ENCODE measurements around the gene BPIFB1. TPM values are rescaled to one million over a fixed set of nuclear protein-coding genes. Genes with fewer than 3 reads are reported as not detected.

BPIFB1 gene
- total RNA-seq, 2 donors from 2014 or later, result 0.24 to 0.26 TPM

DNA sequence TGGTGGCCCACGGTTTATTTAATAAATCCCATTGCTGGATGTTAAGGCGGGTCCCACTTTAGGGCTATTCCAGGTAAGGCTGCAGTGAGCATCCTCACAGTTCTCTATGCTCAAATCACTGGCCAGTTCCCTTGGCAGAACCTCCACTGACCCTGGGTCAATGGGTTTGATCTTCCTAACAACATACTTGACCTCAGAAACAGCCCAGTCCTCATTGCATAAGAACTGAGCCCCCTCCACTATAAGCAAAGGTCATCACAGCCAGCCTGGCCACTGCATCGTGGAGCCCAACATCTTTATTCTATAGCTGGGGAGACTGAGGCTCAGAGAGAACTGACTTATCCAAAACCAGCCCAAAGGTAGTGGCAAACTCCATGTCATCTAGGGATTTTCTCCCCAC, 4.3 kb upstream of the BPIFB1 start:
- DNase-seq, result peak; percentile 16
- no peak overlapping the region for H3K4me3 Mint-ChIP-seq
- H3K27ac ChIP-seq (ENCODE audit: low read depth, low read length), result no peak overlapping the region
- H3K4me1 Mint-ChIP-seq, result peaks cover 17% of the 10 kb centered on the region
- H3K4me3 ChIP-seq (ENCODE audit: low read length), result no peak overlapping the region
- no peak for TF ChIP-seq CTCF (conservative IDR thresholded peaks at IDR 0.05)
- H3K27ac Mint-ChIP-seq, result no peak overlapping the region
- no peaks in the 10 kb centered on the region for H3K9me3 ChIP-seq (ENCODE audit: control insufficient read depth, low read length)
- H3K36me3 ChIP-seq (ENCODE audit: control insufficient read depth, insufficient read depth, low read length), result no peaks in the 10 kb centered on the region
- H3K9me3 Mint-ChIP-seq, result no peaks in the 10 kb centered on the region
- no peaks in the 10 kb centered on the region for H3K27me3 ChIP-seq (ENCODE audit: control insufficient read depth, insufficient read depth, low read length, poor library complexity, severe bottlenecking)
- H3K27me3 Mint-ChIP-seq (ENCODE audit: insufficient read depth), result peaks cover 2% of the 10 kb centered on the region
- WGBS, 2 experiments (ENCODE audit: insufficient coverage in 1 of 2, insufficient read length in 1 of 2), result 89 to 100% methylated on average over 3 of the region's 3 CpGs
- no peaks in the 10 kb centered on the region for H3K36me3 Mint-ChIP-seq (ENCODE audit: low read depth)
- no peaks in the 10 kb centered on the region for H3K4me1 ChIP-seq (ENCODE audit: control insufficient read depth, insufficient read depth, low read length)
- no peak overlapping the region for H3K9ac ChIP-seq (ENCODE audit: extremely low read depth, low read length, poor library complexity, severe bottlenecking)

DNA sequence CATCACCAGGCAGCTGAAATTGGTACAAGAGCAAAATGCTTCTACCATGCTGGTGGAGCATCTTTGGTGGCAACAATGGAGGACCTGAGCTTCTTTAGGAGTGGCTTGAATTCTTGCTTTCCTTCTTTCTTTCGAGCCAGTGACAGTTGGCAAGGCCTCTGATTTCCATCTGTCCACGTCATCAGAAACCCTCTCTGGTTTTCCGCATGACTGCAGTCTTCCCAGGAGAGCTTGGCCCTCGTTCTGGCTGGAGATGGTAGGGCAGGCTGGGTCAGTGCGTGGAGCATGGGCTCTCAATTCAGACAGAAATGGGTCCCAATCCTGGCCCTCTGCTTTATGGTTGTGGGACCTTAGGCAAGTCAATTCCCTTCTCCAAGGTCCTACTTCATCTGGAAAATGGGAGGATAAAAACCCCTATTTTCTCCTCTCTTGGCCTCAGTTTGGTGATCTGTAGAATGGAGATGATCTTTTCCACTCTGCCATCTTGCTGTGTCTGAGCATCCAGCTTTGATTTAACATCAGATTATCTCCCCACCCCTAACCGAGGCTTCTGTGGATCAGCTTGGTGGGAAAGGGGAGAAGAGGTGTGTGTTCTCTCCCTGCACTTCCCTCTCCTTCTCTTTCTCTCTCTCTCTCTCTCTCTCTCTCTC, 3.6 kb upstream of the BPIFB1 start:
- no peaks in the 10 kb centered on the region for H3K27me3 ChIP-seq (ENCODE audit: control insufficient read depth, insufficient read depth, low read length, poor library complexity, severe bottlenecking)
- no peaks in the 10 kb centered on the region for H3K9me3 ChIP-seq (ENCODE audit: control insufficient read depth, low read length)
- TF ChIP-seq CTCF (conservative IDR thresholded peaks at IDR 0.05), result no peak
- no peaks in the 10 kb centered on the region for H3K4me1 ChIP-seq (ENCODE audit: control insufficient read depth, insufficient read depth, low read length)
- DNase-seq, result peak; percentile 30
- Mint-ChIP-seq H3K9me3 (no peaks in the 10 kb centered on the region), H3K4me1 (peaks cover 17% of the 10 kb centered on the region), H3K36me3 (ENCODE audit: low read depth) (no peaks in the 10 kb centered on the region), H3K27me3 (ENCODE audit: insufficient read depth) (peaks cover 2% of the 10 kb centered on the region), H3K4me3 (no peak overlapping the region), H3K27ac (no peak overlapping the region)
- 91 to 93% methylated on average over 4 to 5 of the region's 6 CpGs for WGBS, 2 experiments (ENCODE audit: insufficient coverage in 1 of 2, insufficient read length in 1 of 2)
- H3K4me3 ChIP-seq (ENCODE audit: low read length), result no peak overlapping the region
- H3K36me3 ChIP-seq (ENCODE audit: control insufficient read depth, insufficient read depth, low read length), result no peaks in the 10 kb centered on the region
- H3K9ac ChIP-seq (ENCODE audit: extremely low read depth, low read length, poor library complexity, severe bottlenecking), result no peak overlapping the region
- no peak overlapping the region for H3K27ac ChIP-seq (ENCODE audit: low read depth, low read length)

GRCh38 chr20:33280000-33280680, 2.9 kb upstream of the BPIFB1 start:
- TF ChIP-seq CTCF (conservative IDR thresholded peaks at IDR 0.05), result no peak
- peak overlapping the region; percentile 36 for H3K27ac Mint-ChIP-seq
- no peak overlapping the region for H3K4me3 Mint-ChIP-seq
- peak; percentile 39 for DNase-seq
- no peak overlapping the region for H3K4me3 ChIP-seq (ENCODE audit: low read length)
- no peaks in the 10 kb centered on the region for H3K9me3 Mint-ChIP-seq
- H3K9ac ChIP-seq (ENCODE audit: extremely low read depth, low read length, poor library complexity, severe bottlenecking), result no peak overlapping the region
- peaks cover 21% of the 10 kb centered on the region for H3K4me1 Mint-ChIP-seq
- no peaks in the 10 kb centered on the region for H3K27me3 ChIP-seq (ENCODE audit: control insufficient read depth, insufficient read depth, low read length, poor library complexity, severe bottlenecking)
- no peak overlapping the region for H3K27ac ChIP-seq (ENCODE audit: low read depth, low read length)
- H3K36me3 Mint-ChIP-seq (ENCODE audit: low read depth), result no peaks in the 10 kb centered on the region
- no peaks in the 10 kb centered on the region for H3K36me3 ChIP-seq (ENCODE audit: control insufficient read depth, insufficient read depth, low read length)
- peaks cover 4% of the 10 kb centered on the region for H3K27me3 Mint-ChIP-seq (ENCODE audit: insufficient read depth)
- H3K4me1 ChIP-seq (ENCODE audit: control insufficient read depth, insufficient read depth, low read length), result no peaks in the 10 kb centered on the region
- WGBS, 2 experiments (ENCODE audit: insufficient coverage in 1 of 2, insufficient read length in 1 of 2), result 91 to 100% methylated on average over 2 to 9 of the region's 9 CpGs
- H3K9me3 ChIP-seq (ENCODE audit: control insufficient read depth, low read length), result no peaks in the 10 kb centered on the region
